Breast epithelium (tissue), 3 donors: ENCODE measurements around the gene STK40.

Source experiments
- CTCF ChIP-seq, 3 donors: fragments of 450-650 bp; IDR thresholded peaks; one replicate each; pipeline ENCODE4 v1.5.1; 2016 to 2017; ENCODE audit warnings: antibody characterized with exemption in 3 of 3, mild to moderate bottlenecking in 3 of 3, moderate library complexity in 3 of 3
- POLR2AphosphoS5 ChIP-seq, 3 donors: sonication (generic); formaldehyde crosslinking; IDR thresholded peaks; one replicate each; pipeline ENCODE4 v1.6.1; 2017; ENCODE audit warnings: antibody characterized with exemption in 3 of 3

GRCh38 chr1:36339615-36340014 is 46.1 kb downstream of the STK40 start:
- no peak for TF ChIP-seq POLR2AphosphoS5 (IDR thresholded peaks at IDR 0.05)
- TF ChIP-seq CTCF (IDR thresholded peaks at IDR 0.05): no peak
